T follicular helper cell (primary cell): Measurements from ENCODE around the gene DEFB125.
"Not testable (repeated sequence)": the region's sequence is repeated elsewhere in the genome, so short reads cannot be mapped to it uniquely, and the experiment has no call there.

Experiments used
- DNase-seq: peaks from one replicate; pipeline ENCODE4 v3.0.0-alpha.2; 2020; ENCODE audit warnings: low read depth
- total RNA-seq, 2 experiments: gene quantifications; one replicate each; lab custom pipeline; 2026; lab: John Stamatoyannopoulos, UW

Gene DEFB125, protein sequence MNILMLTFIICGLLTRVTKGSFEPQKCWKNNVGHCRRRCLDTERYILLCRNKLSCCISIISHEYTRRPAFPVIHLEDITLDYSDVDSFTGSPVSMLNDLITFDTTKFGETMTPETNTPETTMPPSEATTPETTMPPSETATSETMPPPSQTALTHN
- total RNA-seq: 0 reads per million in 2 experiments

GRCh38 chr20:87401-87800 lies at the start of gene DEFB125:
Gene DEFB125 (plus strand): TSS chr20:87672. CDS start chr20:87710, 38 bp downstream.
- DNase-seq: no peak

GRCh38 chr20:60035-60918 lies 27.2 kb upstream of the DEFB125 start:
- DNase-seq: no peak

DNA sequence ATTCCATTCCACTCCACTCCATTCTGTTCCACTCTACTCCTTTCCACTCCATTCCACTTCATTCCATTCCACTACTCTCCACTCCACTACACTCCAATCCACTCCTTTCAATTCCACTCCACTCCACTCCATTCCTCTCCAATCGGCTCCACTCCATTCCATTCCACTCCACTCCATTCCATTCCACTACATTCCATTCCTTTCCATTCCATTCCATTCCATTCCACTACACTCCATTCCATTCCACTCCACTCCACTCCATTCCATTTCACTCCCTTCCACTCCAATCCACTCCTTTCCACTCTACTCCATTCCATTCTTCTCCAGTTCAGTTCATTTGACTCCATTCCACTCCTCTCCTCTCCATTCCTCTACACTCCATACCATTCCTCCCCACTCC lies 26.2 kb upstream of the DEFB125 start:
- DNase-seq: no peak

DNA sequence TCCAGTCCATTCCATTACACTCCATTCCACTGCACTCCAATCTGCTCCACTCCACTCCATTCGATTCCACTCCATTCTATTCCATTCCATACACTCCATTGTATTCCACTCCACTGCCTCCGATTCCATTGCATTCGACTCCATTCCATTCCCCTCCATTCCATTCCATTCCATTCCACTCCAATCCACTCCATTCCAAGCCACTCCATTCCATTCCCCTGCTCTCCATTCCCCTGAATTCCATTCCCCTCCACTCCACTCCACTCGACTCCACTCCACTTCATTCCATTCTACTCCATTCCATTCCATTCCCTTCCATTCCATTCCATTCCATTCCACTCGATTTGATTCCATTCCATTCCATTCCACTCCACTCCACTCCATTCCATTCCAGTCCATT lies 25.7 kb upstream of the DEFB125 start:
- no peak for DNase-seq

DNA sequence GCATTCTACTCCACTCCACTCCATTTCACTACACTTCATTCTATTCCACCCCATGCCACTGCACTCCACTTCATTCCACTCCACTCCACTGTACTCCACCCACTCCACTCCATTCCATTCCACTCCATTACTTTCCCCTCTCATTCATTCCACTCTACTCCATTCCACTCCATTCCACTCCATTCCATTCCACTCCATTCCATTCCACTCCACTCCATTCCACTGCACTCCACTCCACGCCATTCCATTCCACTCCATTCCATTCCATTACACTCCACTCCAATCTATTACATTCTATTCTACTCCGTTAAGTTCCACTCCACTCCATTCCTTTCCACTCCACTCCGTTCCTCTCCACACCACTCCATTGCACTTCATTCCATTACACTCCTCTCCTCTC lies 25.0 kb upstream of the DEFB125 start:
- no peak for DNase-seq

- no peak for DNase-seq
Measured at GRCh38 chr20:64026-64603, 23.4 kb upstream of the DEFB125 start.

DNA sequence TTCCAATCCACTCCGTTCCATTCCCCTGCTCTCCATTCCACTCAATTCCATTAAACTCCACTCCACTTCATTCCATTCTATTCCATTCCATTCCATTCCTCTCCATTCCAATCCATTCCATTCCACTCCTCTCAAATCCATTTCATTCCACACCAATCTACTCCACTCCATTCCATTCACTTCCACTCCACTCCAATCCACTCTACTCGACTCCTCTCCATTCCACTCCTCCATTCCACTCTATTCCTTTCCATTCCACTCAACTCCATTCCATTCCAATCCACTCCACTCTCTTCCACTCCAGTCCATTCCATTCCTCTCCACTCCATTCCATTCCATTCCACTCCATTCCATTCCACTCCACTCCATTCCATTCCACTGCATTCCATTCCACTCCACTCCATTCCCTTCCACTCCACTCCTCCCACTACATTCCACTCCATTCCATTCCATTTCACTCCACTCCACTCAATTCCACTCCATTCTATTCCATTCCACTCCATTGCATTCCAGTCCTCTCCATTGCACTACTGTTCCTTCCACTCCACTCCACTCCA lies 22.6 kb upstream of the DEFB125 start:
- no peak for DNase-seq

GRCh38 chr20:77231-77630 lies 10.2 kb upstream of the DEFB125 start:
- DNase-seq: no peak

GRCh38 chr20:78338-78737 lies 9.1 kb upstream of the DEFB125 start:
- no peak for DNase-seq

DNA sequence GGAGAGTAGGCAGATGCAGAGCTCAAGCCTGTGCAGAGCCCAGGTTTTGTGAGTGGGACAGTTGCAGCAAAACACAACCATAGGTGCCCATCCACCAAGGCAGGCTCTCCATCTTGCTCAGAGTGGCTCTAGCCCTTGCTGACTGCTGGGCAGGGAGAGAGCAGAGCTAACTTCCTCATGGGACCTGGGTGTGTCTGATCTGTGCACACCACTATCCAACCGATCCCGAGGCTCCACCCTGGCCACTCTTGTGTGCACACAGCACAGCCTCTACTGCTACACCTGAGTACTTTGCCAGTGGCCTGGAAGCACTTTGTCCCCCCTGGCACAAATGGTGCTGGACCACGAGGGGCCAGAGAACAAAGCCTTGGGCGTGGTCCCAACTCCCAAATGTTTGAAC lies 7.9 kb upstream of the DEFB125 start:
- DNase-seq: no peak

DNA sequence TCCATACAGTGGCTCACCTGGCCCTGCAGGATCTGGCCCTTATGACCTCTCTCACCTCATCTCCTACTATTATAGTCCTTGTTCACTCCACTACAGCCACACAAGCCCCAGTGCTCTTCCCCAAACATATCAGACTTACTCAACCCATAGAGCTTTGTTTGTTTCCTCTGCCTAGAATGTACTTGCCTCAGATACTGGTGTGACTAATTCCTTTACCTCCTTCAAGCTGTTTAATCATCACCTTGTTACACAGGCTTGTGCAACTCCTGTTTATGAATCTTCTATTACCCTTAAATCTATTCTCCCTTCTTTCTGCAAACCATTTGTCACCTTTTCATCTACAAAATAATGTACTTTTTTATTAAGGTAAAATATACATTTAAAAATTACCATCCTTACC lies 3.2 kb downstream of the DEFB125 start:
- DNase-seq: no peak

GRCh38 chr20:93641-94040 lies 6.2 kb downstream of the DEFB125 start:
- no peak for DNase-seq

- DNase-seq: no peak
Measured at GRCh38 chr20:95215-95614, 7.7 kb downstream of the DEFB125 start.

DNA sequence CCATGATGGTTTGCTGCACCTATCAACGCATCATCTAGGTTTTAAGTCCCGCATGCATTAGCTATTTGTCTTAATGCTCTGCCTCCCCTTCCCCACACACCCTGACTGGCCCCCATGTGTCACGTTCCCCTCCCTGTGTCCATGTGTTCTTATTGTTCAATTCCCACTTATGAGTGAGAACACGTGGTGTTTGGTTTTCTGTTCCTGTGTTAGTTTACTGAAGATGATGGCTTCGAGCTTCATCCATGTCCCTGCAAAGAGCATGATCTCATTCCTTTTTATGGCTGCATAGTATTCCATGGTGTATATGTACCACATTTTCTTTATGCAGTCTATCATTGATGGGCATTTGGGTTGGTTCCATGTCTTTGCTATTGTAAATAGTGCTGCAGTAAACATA lies 10.2 kb downstream of the DEFB125 start:
- DNase-seq: not testable (repeated sequence)

DNA sequence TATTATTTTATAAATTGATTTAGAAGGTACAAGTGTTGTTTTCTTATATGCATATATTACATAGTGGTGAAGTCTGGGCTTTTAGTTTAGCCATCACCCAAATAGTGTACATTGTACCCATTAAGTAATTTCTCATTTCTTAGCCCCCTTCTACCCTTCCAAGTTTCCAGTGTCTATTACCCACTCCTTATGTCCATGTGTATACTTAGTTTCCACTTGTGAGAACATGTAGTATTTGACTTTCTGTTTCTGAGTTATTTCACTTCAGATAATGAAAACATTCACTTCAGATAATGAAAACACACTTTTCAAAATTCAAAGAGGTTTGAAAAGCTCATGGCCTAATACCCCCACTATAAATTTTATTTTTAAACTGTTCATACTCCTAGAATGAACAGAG lies 14.5 kb downstream of the DEFB125 start:
- no peak for DNase-seq

GRCh38 chr20:103456-103855 lies 16.0 kb downstream of the DEFB125 start:
- no peak for DNase-seq

DNA sequence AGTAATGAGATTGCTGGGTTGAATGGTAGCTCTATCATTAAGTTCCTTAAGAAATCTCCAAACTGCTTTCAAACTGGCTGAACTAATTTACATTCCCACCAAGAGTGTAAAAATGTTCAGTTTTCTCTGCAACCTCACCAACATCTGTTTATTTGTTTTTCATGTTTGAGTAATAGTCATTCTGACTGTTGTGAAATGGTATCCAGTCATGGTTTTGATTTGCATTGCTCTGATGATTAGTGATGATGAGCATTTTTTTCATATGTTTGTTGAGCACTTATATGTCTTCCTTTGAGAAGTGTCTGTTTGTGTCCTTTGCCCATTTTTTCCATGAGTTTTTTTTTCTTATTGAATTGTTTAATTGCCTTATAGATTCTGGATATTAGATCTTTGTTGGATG lies 24.9 kb downstream of the DEFB125 start:
- no peak for DNase-seq

DNA sequence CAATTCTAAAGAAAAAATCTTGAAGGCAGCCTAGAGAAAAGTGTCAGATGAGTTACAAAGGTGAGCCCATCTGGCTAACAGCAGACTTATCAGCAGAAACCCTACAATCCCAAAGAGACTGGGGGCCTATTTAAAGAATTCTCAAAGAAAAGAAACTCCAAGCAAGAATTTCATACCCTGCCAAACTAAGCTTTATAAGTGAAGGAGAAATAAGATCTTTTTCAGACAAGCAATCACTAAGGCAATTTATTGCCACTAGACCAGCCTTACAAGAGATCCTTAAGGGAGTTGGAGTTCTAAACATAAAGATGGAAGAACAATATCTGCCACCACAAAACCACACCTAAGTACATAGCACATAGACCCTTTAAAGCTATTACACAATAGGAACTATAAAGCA lies 30.0 kb downstream of the DEFB125 start:
- no peak for DNase-seq

- not testable (repeated sequence) for DNase-seq
Measured at GRCh38 chr20:129786-130323, 42.4 kb downstream of the DEFB125 start.

DNA sequence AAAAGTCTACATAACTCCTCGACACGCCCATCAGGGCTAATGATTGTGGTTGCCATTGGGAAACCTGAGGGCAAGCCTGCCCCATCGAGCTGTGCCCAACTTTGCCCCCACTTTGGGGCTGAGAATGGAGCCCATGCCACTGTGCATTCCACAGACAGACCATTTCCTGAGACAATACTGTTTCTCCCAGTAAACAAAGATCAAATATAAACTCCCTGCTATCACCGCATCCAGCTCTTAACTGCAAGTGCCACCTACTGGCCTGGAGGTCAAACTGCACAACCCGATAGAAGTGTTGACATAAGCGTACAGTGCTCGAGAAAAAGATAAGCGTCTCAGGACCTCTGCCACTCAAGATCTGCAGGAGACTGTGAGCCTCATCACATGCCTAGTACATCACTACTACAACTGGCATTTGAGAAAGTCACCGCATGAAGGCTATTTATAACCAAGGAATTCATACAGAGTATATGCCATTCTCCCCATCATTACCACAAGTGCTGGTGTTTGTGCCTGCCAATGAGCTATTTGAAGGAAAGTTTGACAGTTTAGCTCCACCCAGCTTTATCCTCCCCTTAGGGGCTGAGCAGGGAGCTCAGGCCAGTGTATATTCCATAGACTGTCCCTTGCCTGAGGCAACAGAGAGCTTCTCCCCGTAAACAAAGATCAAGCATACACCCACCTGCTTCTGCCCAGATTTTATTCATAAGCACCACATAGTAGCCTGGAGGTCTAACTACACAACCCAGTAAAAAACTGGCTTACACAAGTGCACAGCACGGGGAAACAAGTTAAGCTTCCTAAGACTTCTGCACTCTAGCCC lies 50.4 kb downstream of the DEFB125 start:
- DNase-seq: no peak

- DNase-seq: no peak
Measured at GRCh38 chr20:142290-142689, 54.8 kb downstream of the DEFB125 start, which contains the start of gene DEFB126. Gene DEFB126 (plus strand): TSS chr20:142590. CDS start chr20:142629, 39 bp downstream.

GRCh38 chr20:145877-146276 lies 58.4 kb downstream of the DEFB125 start:
- no peak for DNase-seq
